ENCODE measurements around the gene TSC22D4.

GRCh38 chr7:100437150-100438100, 41.6 kb downstream of the TSC22D4 start:
- TF ChIP-seq TAF1 (IDR thresholded peaks at IDR 0.05; ENCODE audit: borderline replicate concordance, low read depth, low read length) (no peak), MAX (IDR thresholded peaks at IDR 0.05; ENCODE audit: low read depth) (no peak), EP300 (IDR thresholded peaks at IDR 0.05; ENCODE audit: borderline replicate concordance in 1 of 2, low read depth in 1 of 2, low read length in 1 of 2) (no peak), POLR2AphosphoS5 (IDR thresholded peaks at IDR 0.05; ENCODE audit: low read depth, low read length) (no peak), CTCF (IDR thresholded peaks at IDR 0.05) (no peak), IRF3 (IDR thresholded peaks at IDR 0.05; ENCODE audit: low read depth, low read length) (no peak), RCOR1 (IDR thresholded peaks at IDR 0.05; ENCODE audit: low read length) (no peak)
